ENCODE results near the gene TMEM156. TPM values are rescaled to one million over a fixed set of nuclear protein-coding genes. Genes with fewer than 3 reads are reported as not detected.
A peak's percentile ranks its signal among the peaks of the same experiment; 100 is the strongest.
"Not testable (repeated sequence)": the region's sequence is repeated elsewhere in the genome, so short reads cannot be mapped to it uniquely, and the experiment has no call there.

TMEM156 gene
- total RNA-seq, 1 donor, result 6.9 TPM

DNA sequence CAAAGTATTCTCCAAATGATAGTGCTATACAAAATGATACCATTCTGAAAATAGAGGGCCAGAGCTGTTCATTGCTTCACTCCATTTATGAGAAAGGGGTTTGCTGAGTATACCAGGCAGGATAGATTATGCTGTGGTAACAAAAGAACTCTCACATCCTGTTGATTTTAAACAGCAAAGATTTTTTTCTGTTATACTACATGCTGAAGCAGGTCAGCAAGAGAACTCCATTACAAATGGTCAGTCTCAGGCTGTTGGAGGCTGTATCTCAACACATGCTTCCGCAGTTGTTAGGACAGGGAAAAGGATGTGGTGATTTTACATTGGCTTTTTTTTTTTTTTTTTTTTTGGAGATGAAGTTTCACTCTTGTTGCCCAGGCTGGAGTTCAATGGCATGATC, 16.1 kb upstream of the TMEM156 start:
- H3K27me3 ChIP-seq (ENCODE audit: insufficient read depth, low read length), result no peaks in the 10 kb centered on the region
- H3K9me3 ChIP-seq (ENCODE audit: low read depth, low read length), result no peaks in the 10 kb centered on the region
- H3K4me3 ChIP-seq (ENCODE audit: low read length), result no peak overlapping the region
- H3K4me1 ChIP-seq (ENCODE audit: insufficient read depth, low read length), result peaks cover 45% of the 10 kb centered on the region

DNA sequence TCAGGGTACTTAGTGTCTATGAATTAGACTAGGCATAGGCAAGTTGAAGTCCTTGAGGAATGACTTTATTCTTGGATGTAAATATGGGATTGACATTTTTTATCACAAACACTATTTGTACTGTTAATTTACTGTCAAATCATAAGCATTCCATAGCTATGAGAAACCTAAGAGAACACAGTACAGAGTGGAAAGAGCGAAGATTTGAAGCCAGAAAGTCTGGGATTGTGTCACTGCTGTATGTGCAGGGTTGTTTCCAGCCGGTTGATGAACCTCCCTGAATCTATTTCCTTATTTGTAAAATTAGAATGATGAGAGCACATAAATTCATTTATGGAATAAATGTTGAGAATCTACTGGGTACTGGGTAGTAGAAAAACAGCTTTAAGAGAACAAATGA, 15.5 kb upstream of the TMEM156 start:
- no peak overlapping the region for H3K4me3 ChIP-seq (ENCODE audit: low read length)
- H3K9me3 ChIP-seq (ENCODE audit: low read depth, low read length), result no peaks in the 10 kb centered on the region
- peaks cover 51% of the 10 kb centered on the region for H3K4me1 ChIP-seq (ENCODE audit: insufficient read depth, low read length)
- H3K27me3 ChIP-seq (ENCODE audit: insufficient read depth, low read length), result no peaks in the 10 kb centered on the region

DNA sequence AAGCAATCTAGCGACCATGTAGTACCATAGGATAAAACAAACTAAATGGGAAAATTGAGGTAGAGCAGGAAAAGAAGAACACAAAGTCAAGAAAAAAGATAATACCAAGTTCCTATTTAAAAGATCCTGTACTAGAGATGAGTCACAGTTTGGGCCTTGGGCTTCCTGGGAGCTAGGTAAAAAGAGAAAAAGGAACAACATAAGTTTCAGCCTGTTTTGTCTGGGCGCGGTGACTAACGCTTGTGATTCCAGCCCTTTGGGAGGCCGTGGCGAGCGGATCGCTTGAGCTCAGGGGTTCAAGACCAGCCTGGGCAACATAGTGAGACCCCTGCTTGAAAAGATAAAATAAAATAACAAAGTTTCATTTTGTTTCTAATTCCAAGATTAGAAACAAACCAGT, 14.0 kb upstream of the TMEM156 start:
- Histone ChIP-seq H3K4me1 (ENCODE audit: insufficient read depth, low read length) (peaks cover 56% of the 10 kb centered on the region), H3K9me3 (ENCODE audit: low read depth, low read length) (no peaks in the 10 kb centered on the region), H3K27me3 (ENCODE audit: insufficient read depth, low read length) (no peaks in the 10 kb centered on the region), H3K4me3 (ENCODE audit: low read length) (no peak overlapping the region)

DNA sequence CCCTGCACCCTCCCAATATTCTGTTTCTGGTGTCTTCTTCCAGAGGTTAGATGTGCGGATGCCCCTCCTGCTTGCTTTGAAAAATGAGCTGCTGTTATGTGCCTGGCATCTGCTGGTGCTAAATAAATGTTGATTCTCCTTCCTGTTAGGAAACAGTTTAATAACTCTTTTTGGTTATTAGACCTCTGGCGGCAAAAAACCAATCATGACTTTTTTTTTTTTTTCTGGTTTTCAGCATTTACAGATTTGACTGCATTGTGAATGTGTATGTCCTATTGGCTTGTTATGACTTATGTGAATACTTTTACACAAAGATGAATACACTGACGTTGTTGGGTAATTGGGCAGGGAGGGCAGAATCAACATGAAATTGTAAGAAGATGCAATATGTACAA, 13.6 kb upstream of the TMEM156 start:
- H3K27me3 ChIP-seq (ENCODE audit: insufficient read depth, low read length), result no peaks in the 10 kb centered on the region
- H3K9me3 ChIP-seq (ENCODE audit: low read depth, low read length), result no peaks in the 10 kb centered on the region
- H3K4me1 ChIP-seq (ENCODE audit: insufficient read depth, low read length), result peaks cover 56% of the 10 kb centered on the region
- peak overlapping the region; percentile 67 for H3K4me3 ChIP-seq (ENCODE audit: low read length)

DNA sequence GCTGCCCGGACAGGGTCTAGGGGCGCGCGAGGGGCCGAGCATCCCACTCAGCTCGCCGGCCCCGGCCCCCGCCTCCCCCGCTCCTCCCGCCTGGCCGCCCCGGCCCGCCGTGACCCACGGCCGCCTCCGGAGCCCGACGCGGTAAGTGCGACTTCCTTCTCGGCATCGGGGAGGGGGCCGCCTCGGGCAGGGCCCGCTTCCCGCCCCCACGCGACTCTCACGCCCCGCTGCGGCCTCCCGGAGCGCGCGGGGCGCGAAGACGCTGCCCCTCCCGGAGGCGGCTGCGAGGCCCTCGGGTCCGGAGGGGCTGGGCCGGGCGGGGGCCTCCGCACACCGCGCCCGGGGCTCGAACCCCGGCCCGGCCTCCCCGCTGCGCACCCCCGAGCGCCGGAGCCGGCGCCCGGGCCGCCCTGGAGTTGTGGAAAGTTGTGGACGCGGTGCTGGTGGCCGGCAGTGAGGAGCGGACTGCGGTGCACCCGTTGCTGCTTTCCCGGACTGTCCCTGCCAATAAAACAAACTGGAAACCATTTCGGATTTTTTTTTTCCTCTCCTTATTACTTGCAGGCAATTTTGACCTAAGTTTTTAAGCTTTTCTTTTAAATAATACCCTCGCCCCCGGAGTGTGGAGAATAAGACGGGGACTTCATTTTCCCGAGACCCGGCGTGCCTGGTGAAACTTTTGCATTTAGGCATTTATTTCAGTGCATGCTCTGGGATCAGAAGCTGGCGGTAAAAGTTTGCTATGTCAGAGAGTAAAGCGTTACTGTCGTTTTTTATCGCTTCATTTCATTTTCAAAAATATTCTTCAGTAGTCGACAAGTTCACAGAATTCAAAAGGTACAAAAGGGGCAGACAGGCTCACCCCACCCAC, 13.0 kb upstream of the TMEM156 start:
- H3K9me3 ChIP-seq (ENCODE audit: low read depth, low read length), result no peaks in the 10 kb centered on the region
- H3K4me3 ChIP-seq (ENCODE audit: low read length), result peak overlapping the region; percentile 67
- H3K4me1 ChIP-seq (ENCODE audit: insufficient read depth, low read length), result peaks cover 56% of the 10 kb centered on the region
- no peaks in the 10 kb centered on the region for H3K27me3 ChIP-seq (ENCODE audit: insufficient read depth, low read length)

DNA sequence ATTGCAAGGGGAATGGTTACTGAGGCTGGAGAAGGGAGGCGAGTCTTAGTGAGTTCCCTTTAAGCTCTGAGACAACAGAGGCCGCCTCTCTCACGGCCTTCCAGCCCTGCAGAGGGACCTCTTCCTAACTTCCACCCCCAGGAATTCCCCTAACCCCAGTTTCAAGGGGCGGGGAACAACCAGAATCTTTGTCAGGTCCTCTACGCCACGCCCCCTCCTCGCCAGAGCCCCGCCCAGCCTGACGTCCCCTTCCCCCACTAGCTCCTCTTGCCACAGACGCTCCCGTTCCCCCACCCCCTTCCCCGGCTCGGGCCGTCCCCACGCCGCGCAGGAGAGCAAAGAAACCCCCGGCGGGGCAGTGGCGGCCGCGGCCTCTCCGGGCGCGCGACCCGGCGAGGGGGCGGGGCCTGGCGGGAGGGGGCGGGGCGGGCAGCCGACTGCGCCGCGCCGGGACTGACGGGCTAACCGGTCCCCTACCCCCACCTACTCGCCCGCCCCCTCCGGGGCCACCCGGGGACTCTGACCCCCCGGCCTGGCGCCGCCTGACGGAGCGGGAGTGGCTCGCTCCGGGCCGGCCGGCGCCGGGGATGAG, 12.3 kb upstream of the TMEM156 start:
- Histone ChIP-seq H3K4me3 (ENCODE audit: low read length) (peak overlapping the region; percentile 67), H3K27me3 (ENCODE audit: insufficient read depth, low read length) (no peaks in the 10 kb centered on the region), H3K4me1 (ENCODE audit: insufficient read depth, low read length) (peaks cover 56% of the 10 kb centered on the region), H3K9me3 (ENCODE audit: low read depth, low read length) (no peaks in the 10 kb centered on the region)

DNA sequence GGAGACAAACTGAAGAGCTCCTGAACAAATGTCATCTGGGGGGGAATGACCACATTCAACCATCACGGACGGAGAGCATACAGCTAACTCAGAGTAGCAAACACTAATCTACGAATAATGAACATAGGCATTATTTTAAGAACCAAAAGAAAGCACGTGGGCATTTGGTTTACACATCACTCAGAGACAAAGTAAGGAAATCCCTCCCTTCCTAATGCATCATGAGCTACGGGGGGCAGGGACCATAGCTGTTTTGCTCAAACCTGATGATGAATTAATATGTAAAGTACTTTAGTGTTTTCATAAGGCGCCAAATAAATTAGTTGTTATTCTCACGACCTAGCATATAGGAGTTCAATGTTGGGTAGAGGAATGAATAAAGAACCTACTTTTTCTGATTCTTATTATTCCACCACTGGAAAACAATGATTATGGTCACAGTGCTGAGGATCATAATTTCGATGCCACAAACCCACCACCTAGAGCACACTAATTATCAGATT, 11.7 kb upstream of the TMEM156 start:
- Histone ChIP-seq H3K9me3 (ENCODE audit: low read depth, low read length) (no peaks in the 10 kb centered on the region), H3K4me1 (ENCODE audit: insufficient read depth, low read length) (peaks cover 55% of the 10 kb centered on the region), H3K27me3 (ENCODE audit: insufficient read depth, low read length) (no peaks in the 10 kb centered on the region), H3K4me3 (ENCODE audit: low read length) (peak overlapping the region; percentile 67)

DNA sequence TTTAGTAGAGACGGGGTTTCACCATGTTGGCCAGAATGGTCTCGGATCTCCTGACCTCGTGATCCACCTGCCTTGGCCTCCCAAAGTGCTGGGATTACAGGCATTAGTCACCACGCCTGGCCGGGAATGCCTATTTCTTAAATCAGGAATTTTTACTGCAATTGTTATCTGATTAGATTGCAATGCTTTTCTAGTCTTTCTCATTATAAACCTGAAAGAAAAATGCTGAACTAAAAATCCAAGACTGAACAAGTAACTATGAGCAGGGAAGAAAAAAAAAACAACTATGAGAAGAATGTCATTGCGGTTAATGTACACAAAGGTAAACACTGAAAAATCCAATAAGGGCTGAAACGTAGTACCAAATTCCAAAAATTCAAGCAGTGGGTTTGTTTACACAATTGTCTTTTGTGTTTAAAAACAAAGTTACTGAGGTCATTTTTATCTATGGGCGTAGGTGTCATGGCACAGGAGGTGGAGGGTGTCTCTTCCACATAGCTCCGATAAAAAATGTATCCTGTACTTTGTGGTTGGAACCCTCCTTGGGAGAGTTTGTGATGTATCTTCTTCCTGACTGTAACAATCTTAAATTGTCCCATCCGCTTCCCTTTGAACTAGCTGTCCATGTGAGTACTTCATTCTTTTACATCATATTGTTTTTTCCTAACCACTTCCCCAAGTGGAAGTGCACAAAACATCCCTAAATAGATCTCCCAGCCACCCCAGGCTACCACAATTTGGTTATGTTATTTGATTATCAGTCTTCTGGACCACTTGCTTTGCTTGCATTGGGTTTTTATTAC, 11.1 kb upstream of the TMEM156 start:
- no peaks in the 10 kb centered on the region for H3K9me3 ChIP-seq (ENCODE audit: low read depth, low read length)
- no peak overlapping the region for H3K4me3 ChIP-seq (ENCODE audit: low read length)
- no peaks in the 10 kb centered on the region for H3K27me3 ChIP-seq (ENCODE audit: insufficient read depth, low read length)
- peaks cover 48% of the 10 kb centered on the region for H3K4me1 ChIP-seq (ENCODE audit: insufficient read depth, low read length)

DNA sequence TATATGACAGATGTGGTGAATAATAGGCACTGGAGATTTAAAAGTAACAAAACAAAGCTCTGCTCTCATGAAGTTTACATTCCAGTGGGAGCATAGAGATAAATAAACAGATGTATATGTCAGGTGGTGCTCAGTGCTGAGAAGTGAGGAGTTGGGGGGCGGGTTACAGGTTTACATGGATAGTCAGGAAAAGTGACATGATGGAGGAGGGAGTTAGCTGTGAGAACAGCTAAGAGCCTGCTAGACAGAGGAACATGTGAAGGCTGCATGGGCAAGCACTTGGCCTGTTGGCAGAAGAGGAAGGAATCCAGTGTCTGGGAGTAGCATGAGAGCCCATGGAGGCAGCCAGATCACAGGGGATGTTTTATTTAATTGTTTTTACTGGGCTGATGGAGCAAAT, 10.2 kb upstream of the TMEM156 start:
- Histone ChIP-seq H3K4me3 (ENCODE audit: low read length) (no peak overlapping the region), H3K9me3 (ENCODE audit: low read depth, low read length) (no peaks in the 10 kb centered on the region), H3K27me3 (ENCODE audit: insufficient read depth, low read length) (no peaks in the 10 kb centered on the region), H3K4me1 (ENCODE audit: insufficient read depth, low read length) (peaks cover 40% of the 10 kb centered on the region)

DNA sequence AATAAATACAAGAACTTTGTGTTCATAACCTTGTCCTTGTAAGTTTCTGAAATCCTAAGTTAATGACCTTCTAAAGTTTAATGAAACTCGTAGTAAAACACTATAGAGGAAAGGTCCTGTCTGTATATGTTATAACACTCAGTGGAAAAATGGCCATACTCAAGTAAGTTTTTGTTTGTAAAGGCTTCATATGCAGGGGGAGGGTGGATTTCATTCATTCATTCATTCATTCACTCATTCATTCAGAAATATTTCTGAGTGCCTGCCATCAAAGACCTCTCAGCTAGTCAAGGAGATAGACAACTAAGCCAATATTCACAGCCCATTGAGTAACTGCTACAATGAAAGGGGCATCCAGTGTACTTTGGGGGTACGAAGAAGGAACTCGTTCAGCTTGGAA, 6.9 kb upstream of the TMEM156 start:
- peaks cover 19% of the 10 kb centered on the region for H3K4me1 ChIP-seq (ENCODE audit: insufficient read depth, low read length)
- H3K4me3 ChIP-seq (ENCODE audit: low read length), result no peak overlapping the region
- H3K27me3 ChIP-seq (ENCODE audit: insufficient read depth, low read length), result no peaks in the 10 kb centered on the region
- no peaks in the 10 kb centered on the region for H3K9me3 ChIP-seq (ENCODE audit: low read depth, low read length)

DNA sequence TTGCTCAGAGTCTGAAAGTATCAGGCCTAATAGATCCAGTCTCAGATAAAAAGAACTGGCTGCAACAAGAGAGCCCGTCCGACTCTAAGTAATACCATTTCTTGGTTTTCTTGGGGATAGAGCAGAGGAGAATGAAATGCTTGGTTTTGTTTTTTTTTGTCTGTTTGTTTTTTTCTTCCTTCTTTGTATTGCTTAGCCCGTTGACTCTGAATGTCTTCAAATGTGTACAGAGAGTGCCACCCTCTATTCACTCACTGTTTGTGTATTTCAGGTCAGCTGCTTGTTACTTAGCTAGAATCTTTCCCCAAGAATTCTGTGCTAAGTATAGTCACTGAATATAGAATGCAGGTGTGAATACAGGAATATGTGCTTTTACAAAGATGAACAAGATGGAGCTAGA, 5.7 kb upstream of the TMEM156 start:
- Histone ChIP-seq H3K9me3 (ENCODE audit: low read depth, low read length) (no peaks in the 10 kb centered on the region), H3K4me1 (ENCODE audit: insufficient read depth, low read length) (peaks cover 15% of the 10 kb centered on the region), H3K4me3 (ENCODE audit: low read length) (no peak overlapping the region), H3K27me3 (ENCODE audit: insufficient read depth, low read length) (no peaks in the 10 kb centered on the region)

DNA sequence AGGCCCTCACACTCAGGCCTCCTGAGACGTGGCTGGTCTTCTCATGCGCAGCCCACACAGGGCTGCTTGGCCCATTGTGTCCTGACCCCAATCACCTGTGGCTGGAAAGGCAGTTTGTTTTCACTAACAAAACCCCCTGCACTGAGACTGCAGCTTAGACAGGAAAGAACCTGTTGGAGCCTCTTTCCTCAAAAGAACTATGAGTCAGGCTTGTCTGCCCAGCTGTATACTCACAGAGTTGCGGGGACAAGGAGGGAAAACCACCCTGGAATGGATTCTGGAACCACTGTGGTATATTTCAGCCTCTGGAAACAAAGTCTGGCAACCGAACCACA, 5.2 kb upstream of the TMEM156 start:
- peaks cover 15% of the 10 kb centered on the region for H3K4me1 ChIP-seq (ENCODE audit: insufficient read depth, low read length)
- H3K4me3 ChIP-seq (ENCODE audit: low read length), result no peak overlapping the region
- no peaks in the 10 kb centered on the region for H3K27me3 ChIP-seq (ENCODE audit: insufficient read depth, low read length)
- no peaks in the 10 kb centered on the region for H3K9me3 ChIP-seq (ENCODE audit: low read depth, low read length)

DNA sequence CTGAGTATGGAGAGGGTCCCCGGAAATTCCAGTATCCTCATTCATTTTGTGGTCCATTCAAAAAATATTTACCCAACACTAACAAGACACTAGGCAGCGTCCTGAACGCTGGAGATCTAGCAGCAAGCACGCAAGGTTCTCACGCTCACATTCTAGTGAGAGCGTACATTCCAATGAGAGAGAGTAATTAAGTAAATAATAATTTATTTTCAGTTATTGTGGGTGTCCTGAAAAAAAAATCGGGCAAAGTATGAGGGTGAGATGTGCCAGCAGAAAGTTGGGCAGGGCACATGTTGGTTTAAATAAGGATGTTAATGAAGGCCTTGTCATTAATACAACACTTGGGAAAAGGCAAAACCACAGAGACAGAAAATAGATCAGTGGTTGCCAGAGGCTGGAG, 4.0 kb upstream of the TMEM156 start:
- Histone ChIP-seq H3K4me3 (ENCODE audit: low read length) (no peak overlapping the region), H3K9me3 (ENCODE audit: low read depth, low read length) (no peaks in the 10 kb centered on the region), H3K27me3 (ENCODE audit: insufficient read depth, low read length) (no peaks in the 10 kb centered on the region), H3K4me1 (ENCODE audit: insufficient read depth, low read length) (peaks cover 19% of the 10 kb centered on the region)

DNA sequence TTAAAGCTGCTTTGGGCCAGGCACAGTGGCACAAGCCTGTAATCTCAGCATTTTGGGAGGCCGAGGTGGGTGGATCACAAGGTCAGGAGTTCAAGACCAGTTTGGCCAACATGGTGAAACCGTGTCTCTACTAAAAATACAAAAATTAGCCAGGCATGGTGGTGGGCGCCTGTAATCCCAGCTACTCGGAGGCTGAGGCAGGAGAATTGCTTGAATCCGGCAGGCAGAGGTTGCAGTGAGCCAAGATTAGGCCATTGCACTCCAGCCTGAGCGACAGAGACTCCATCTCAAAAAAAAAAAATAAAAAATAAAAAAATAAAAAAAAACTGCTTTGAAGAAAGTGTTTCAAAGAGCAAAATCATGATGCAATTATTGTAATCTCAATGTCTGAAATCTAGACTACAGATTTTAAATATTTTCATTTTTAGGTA, 604 bp downstream of the TMEM156 start:
- not testable (repeated sequence) for H3K9me3 ChIP-seq (ENCODE audit: low read depth, low read length); H3K27me3 ChIP-seq (ENCODE audit: insufficient read depth, low read length)
- peak overlapping the region; percentile 38 for H3K4me3 ChIP-seq (ENCODE audit: low read length)
- H3K4me1 ChIP-seq (ENCODE audit: insufficient read depth, low read length), result peaks cover 42% of the 10 kb centered on the region

DNA sequence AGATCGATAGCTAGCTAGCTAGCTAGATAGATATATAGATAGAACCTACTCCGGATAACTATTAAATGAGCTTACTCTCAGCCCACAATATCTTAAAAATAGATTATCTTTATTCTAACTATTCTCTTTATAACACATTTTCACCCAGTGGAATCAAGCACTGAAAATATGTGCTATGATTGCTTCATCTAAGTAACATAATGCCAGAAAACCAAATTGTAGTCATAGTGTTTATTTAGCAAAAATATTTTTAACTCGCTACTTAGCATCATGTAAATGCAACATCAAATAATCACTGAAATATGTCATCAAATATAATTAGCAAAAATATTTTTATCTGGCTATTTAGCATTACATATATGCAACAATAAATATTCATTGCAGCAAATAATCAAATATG, 1.5 kb downstream of the TMEM156 start:
- Histone ChIP-seq H3K4me1 (ENCODE audit: insufficient read depth, low read length) (peaks cover 51% of the 10 kb centered on the region), H3K27me3 (ENCODE audit: insufficient read depth, low read length) (no peaks in the 10 kb centered on the region), H3K9me3 (ENCODE audit: low read depth, low read length) (no peaks in the 10 kb centered on the region), H3K4me3 (ENCODE audit: low read length) (peak overlapping the region; percentile 38)

Measured in mononuclear cell (primary cell).